DMS114 treated with DMSO at 0.1 percent for 48 hours (cell line): Measurements from ENCODE around the gene RECK.

ENCODE experiments used
- DNase-seq: peaks from one replicate; lab custom pipeline; 2025; ENCODE audit not compliant: unreplicated experiment; lab: John Stamatoyannopoulos, UW

The RECK gene

DNA sequence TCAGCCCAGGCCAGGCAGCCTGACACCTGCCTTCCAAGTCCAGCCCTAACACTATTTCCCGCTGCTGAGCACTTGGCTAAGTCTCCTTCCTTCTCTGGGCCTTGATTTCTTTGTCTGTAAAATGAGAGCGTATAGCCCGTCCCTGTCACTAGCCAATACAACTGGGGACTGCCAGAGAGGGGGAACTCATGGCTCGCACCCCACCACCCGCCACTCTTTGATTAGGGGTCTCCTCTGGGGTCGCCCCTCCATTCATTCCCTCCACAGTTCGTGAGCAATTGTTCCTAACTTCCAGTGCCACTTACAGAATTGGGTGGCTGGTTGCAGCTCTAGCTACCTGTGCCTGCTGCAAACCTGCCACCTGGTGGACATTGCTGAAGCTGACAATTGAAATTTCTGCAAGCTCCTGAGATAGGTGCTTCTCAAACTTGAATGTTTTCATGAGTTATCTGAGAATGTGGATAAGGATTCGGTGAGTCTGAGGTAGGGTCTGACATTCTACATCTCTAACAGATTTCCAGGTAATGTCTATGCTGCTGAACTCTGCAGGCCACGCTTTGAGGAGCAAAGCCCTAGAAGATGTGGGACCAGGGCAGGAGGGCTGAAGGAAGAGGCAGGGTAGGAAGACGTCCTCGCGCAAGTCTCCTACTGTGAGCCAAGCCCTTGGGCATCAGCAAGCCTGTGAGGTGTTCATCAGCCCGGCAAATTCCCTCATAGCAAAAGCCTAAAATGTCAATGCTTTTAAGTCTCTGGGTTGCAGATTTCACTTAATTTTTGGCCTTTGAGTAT, 13.3 kb upstream of the RECK start:
- peak; percentile 28 for DNase-seq

DNA sequence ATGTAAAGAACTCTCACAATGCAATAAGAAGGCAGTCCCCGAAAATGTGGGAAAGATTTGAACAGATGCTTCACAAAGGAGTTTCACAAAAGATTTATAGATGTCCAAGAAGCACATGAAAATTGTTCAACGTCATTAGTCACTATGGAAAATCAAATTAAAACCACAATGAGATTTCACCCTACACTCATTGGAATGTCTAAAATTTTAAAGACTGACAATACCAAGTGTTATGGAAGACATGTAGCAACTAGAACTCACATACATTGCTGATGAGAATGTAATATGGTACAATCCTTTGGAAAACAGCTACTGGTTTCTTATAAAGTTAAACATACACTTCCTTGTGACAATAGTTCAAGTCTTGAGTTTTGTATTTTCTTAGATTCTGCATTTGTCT, 11.0 kb upstream of the RECK start:
- no peak for DNase-seq

DNA sequence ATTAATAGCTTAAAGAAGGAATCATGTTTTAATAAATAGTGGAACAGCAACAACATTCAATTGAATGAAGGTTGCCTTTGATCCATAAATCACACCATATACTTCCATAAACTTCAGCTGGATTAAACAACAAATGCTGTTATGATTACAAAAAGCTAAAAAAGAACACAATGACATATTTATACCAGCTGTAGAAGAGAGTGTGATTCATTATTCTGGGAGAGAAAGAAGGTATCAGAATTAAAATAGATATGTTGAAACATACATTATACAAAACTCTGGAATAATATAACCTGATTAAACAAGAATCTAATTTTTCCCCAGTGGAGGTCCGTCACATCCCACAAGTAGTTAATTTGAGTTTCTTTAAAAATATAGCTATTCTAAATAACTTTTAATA, 7.5 kb upstream of the RECK start:
- DNase-seq = no peak

GRCh38 chr9:36029765-36030528, 6.8 kb upstream of the RECK start:
- no peak for DNase-seq

GRCh38 chr9:36030871-36031270, 5.8 kb upstream of the RECK start:
- DNase-seq = no peak

GRCh38 chr9:36031774-36032555, 4.7 kb upstream of the RECK start:
- no peak for DNase-seq

DNA sequence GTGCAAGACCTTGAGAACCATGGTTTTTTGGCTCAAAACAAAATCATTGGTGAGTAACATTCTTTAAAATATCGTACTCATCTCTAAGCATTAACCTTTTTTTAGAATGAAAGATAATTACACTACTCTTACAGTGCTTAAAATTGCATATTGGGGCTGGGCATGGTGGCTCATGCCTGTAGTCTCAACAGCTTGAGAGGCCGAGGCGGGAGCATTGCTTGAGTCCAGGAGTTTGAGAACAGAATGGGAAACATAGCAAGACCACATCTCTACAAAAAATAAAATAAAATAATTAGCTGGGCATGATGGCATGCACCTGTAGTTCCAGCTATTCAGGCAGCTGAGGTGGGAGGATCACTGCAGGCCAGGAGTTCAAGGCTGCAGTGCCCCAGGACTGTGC, 2.9 kb upstream of the RECK start:
- DNase-seq = no peak

DNA sequence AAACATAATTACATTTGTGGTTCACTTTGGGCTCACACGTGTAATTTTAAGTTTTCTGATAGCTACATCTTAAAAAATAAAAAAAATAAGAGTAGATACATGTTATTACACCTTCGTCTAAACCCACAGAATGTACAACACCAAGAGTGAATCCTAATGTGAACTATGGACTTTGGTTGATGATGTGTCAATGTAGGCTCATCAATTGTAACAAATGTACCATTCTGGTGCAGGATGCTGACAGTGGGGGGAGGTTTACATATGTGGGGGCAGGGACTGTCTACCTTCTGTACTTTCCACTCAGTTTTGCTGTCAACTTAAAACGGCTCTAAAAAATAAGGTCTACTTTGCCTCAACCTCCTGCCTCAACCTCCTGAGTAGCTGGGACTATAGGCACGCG, 2.5 kb upstream of the RECK start:
- no peak for DNase-seq

DNA sequence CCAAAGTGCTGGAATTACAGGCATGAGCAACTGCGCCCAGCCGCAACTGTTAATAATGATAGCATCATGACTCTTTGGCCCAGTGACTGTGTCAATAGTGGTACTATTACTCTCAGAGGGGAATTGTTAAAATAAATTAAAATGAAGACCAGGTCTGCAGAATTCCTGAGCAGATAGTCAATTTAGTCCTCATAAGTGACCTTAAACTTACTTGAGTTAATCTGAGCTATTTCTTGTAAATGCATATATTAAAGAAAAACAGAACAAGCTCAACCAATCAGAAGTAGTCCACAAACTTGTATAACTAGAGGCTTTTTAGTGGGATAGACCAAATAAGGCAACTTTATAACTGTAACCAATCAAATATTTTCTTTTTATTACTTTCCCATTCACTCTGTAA, 1.7 kb upstream of the RECK start:
- DNase-seq = no peak

DNA sequence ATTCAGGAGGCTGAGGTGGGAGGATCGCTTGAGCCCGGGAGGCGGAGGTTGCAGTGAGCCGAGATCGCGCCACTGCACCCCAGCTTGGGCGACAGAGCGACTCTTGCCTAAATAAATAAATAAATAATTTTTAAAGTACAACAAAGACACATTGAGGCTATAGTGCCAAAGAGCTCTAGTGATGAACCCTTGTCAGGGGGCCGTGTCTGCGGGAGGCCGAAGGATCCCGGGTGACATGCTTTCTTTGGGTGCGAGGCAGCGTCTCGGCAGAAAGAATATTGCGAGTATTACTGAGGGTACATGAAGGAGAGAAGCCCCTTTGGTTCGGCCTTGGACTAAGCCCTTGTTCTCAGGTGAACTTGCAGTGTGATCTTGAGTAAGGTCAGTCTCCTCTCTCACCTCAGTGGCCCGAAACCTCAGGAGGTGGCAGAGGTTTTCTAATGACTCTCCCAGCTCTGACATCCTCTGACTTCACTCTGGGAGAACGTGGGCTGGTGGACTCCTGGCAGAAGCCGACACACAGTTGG, 397 bp upstream of the RECK start:
- no peak for DNase-seq

DNA sequence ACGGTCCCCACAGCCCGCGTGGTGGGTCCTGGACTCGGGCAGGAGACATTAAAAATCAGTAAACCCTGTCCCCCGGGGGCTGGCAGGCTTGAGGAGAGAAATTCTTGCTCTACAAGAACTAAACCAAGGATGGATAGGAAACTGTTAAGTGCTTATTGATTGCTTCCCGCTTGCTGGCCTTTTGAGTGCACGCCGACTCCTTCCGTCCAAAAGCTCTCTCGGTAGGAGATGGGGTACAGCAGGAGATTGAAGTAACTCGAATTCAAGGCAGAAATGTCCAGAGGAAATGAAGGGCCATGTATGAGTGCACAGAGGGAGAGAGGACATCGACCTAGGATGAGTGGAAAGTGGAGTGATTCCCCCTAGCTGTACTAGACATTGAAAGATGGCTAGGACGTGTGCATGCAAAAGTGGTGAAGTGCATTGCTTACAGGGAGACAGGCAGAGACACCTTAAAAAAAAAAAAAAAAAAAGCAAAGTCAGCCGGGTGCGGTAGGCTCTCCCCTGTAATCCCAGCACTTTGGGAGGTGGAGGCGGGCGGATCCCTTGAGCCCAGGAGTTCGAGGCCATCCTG, 923 bp downstream of the RECK start:
- peak; percentile 16 for DNase-seq

DNA sequence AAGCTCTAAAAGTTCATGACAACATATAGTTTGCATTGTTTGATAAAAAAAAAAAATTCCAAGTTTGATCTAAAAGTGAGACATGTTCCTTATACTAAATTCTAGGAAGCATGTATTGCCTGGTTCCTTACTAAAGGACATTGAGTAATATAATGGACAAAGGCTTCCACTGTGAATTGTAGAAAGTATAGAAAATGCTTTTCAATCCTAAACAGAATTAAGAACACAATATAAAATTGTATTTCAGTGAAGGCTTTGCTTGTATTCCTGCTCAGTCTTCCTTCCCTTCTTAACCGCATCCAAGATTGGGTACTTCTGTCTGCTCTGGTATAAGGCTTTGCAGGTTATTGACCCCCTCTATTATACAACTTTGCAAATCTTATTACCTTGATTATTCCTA, 2.4 kb downstream of the RECK start:
- no peak for DNase-seq

DNA sequence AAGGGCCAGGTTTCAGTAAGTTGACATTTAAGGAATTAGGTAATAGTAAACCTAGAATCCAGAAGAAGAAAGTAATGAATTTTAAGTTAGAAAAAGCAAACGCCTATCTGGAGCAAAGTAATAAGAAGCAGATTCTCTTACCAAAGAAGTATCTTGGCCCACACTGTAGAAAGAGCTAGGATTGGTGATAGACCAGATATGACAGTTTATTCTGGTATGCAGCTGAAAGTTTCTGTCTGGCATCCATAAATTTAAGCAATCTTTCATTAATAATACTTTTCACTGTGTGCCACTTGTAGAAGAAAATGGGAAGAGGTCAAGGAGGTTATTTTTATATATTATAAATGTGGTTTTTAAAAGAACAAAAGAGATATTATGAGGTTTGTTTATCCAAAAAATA, 3.0 kb downstream of the RECK start:
- no peak for DNase-seq

DNA sequence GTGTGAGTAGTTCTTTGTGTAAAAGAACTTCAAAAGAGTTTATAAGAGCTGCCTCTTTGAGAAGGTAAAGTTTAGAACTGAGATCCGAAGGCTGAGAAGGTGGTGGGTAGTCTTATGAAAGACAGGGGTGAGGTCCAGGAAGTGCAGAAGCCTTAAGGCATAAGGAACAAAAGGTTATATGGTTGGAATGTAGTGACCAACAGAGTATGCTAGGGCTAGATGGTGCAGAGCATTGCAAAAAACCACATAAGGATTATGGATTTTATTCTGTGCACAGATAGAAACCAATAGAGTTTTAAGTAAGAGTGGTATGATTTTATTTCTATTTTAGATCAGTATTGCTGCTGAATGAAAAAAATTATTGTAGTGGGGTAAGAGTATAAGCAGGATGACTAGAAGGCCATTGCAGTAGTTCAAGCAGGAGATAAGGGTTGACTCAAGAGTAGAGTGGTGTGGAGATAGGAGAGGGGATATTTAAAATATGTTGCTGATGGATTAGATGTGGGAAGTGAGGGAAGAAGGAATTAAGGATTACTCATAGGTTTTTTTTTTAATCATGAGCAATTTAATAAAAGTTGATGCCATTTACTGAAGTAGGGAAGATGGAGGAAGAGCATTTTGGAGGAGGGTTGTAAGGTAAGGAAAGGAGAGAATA, 3.7 kb downstream of the RECK start:
- no peak for DNase-seq

DNA sequence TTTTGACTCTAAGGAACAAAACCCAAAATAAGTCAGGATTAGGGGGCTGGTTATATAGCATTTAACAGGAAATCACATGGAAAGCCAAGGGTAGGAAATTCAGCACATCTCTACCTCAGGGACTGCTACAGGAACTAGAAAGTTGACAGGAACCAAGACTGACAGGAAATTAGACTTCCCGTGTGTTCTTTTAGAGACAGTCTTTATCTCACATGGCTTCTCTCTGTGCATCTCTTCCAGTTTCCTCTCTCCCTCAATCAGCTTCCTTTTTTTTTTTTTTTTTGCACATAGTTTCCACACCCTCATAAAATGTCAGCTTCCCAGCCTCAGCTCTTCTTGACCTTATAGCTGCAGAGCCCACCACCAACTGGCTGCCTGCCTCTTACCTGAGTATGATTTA, 4.8 kb downstream of the RECK start:
- no peak for DNase-seq

GRCh38 chr9:36045610-36046009, 8.9 kb downstream of the RECK start:
- no peak for DNase-seq

- DNase-seq = no peak
Measured at GRCh38 chr9:36046923-36047322, 10.2 kb downstream of the RECK start.

DNA sequence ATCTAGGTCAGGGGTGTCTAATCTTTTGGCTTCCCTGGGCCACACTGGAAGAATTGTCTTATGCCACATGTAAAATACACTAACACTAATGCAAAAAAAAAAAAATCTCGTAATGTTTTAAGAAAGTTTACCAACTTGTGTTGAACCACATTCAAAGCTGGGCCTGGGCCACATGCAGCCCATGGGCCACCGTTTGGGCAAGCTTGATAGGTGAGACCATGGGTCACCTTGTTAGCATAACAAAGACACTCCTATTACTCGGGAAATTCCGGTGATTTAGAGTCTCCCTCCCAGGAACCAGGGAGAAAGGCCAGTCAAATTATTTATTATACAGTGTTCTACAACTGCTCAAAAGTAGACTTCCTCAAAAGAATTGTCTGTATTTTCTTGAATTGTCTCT, 12.7 kb downstream of the RECK start:
- DNase-seq = no peak

DNA sequence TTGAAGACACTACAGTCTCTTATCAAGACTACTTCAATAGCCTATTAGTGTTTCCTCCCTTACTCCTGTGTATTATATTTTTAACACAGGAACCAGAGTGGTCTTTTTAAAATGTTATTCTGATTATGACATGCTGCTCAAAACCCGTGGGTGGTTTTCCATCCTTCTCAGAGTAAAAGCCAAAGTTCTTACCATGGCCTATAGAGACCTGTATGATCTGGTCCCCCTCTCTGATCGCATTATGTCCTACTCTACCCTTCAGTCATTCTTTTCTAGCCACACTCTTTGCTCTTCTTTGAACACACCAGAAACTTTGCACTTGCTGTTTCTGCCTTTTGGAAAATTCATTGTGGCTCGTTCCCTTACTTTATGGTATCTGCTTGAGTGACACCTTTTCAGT, 13.8 kb downstream of the RECK start:
- DNase-seq = no peak

DNA sequence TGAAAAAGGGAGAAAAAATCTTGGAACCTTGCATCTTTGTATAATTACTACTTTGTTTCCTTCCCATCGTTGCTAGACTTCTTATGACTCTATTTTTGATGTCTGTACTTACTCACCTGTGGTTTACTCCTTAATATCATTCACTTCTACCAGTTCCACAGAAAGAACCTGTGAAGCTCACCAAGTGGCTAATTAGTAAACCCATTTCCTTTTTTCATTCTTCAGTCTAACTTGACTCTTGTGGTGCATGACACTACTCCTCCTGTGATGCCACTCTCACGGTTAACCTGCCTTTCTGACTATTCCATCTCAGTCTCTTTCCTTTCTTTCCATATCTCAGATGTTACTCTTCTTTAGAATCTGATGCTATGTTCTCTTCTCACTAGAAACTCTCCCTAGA, 14.6 kb downstream of the RECK start:
- no peak for DNase-seq

DNA sequence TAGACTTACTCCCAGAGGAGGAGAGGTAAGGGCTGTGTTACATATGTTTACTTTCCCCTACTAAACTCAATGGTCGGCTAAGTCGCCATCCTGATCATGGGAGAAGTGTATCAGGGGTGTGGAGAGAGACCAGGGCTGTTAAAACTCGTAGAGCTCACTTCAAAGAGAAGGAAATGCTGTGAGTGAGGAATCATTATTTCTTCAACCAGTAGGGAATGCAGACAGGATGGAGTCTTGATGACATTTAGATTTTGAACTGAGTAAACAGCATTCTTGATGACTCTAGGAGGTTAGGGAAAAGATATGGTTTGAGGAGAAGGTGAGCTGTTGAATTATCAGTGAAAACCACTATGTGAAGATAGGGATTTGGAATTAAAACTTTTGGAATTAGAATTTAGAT, 17.3 kb downstream of the RECK start:
- no peak for DNase-seq
